GM18951 (cell line): Measurements from ENCODE around the gene HAND1.

ENCODE experiments used
- POLR2A ChIP-seq: IDR thresholded peaks from 4 replicates; pipeline ENCODE4 v1.6.1; 2011; ENCODE audit warnings: mild to moderate bottlenecking; ENCODE audit not compliant: insufficient read length, insufficient read depth; ENCODE audit errors: extremely low read depth
- in situ Hi-C: fragments of 300-500 bp; cut with MboI; formaldehyde crosslinking; loops from one replicate; pipeline ENCODE4 v1.12.0; 2022; ENCODE audit warnings: low sequenced_read_pairs, mixed read lengths, inconsistent platforms; ENCODE audit not compliant: unreplicated experiment

HAND1 gene

DNA sequence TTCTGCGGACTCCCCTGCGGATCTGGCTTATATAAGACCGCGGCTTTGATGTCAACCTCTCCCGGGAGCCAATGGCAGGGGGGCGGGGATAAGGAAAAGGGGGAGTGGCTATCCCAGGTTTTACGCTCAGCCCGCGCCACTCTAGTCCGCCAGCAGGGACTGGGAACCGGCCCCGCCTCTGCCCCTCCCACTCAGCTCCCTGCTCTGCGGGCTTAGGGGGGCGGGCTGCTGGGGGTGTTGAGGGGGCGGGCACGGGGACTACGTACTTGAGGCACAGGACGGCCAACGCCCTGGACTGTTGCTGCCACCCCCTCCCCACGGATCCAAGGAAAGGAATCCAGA is at the start of gene HAND1:
Gene HAND1 (minus strand): TSS at position 4 of the 342 bp plus-strand sequence. CDS start 219 bp downstream, outside the sequence.
- no peak for TF ChIP-seq POLR2A
- in situ Hi-C loops = loop anchor here (10.0 kb wide), 1 partner anchor 137 kb away; no protein-coding TSS in a partner anchor

DNA sequence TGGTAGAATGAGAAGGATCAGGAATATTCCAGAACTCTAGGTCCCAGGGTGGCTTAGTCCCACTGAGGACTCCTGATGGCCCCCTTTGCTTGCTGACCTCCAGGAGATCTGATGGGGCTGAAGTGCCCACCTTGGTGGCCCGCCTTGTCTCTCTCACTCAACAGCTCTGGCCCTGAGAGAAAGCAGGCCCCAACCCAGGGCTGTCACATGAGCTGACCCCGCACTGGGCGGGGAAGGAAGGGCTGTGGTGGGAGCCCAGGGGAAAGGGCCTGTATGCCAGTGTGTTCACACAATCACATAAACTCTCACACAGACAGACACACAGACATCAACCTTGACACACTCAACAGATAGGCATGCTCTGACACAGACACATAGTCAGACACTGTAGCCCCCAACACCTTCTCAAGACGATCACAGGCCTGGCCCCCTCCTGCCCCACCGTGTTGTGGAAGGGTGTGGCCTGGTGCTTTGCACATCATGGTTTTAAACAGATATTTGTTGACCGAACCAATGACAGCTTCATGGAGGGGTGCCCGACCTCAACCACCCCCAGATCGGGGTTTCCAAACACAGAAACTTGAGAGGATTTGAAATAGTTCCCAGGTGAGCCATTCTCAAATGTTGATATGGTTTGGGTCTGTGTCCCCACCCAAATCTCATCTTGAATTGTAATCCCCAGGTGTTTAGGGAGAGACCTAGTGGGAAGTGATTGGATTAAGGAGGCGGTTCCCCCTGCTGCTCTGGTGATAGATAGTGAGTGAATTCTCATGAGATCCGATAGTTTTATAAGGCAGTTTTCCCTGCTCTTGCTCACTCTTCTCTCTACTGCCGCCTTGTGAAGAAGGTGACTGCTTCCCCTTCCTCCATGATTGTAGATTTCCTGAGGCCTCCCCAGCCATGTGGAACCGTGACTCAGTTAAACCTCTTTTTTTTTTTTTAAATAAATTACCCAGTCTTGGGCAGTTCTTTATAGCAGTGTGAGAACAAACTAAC is 48.5 kb upstream of the HAND1 start:
- in situ Hi-C loops = no loop called here
- TF ChIP-seq POLR2A = no peak

DNA sequence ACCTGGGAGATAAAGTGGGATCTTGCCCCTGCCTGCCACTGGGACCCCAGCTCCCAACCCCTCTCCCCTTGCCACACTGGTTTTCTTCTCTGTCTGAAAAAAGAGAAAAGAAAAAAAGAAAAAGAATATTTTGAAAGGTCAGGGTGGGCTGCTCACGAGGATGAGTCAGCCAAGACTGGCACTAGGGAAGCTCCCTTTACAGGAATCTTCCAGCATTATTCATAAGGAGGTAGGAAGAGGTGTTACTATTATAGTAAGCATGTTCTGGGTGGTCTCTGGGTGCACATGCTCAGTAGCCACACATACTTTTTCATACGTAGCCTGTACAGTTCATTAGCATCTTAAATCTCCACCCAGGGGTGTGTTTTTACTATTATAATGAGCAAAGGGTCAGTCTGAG is 46.8 kb upstream of the HAND1 start:
- in situ Hi-C loops = no loop called here
- no peak for TF ChIP-seq POLR2A

DNA sequence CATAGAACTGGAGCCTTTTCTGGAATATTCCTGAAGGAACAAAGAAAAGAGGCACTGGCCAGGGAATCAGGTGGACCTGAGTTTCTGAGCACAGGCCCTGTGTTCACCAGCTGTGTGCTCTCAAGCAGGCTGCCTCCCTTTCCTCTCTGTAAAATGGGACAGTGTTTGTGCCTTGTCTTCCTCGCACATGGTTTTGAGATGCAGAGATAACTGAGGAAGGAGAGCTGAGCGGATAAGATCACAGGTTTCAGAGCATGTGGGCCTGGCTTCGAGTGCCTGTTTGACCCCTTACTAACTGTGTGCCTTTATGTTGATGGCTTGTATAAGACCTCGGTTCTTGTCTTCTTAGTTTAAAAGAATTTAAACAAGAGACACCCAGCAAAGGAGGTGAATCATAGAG is 46.2 kb upstream of the HAND1 start:
- in situ Hi-C loops = no loop called here
- no peak for TF ChIP-seq POLR2A

DNA sequence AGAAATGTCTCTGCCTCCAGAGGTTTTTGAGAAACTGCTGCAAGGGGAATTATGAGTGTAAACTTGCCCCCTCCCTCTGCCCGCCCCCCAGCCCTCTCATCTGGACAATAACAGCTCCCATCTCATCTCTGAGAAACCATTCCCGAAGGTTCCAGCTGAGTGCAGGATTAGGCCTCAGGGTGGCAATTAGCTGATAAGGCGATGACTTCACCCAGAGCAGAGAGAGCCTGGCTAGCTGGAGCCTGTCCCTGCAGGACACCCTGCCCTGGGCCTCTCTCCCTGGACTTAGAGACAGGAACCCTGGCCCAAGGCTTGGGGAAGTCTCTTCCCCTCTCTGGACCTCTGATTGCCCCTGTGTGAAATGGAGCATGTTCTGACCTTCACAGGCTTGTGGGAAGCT is 45.7 kb upstream of the HAND1 start:
- TF ChIP-seq POLR2A = no peak
- in situ Hi-C loops = no loop called here

DNA sequence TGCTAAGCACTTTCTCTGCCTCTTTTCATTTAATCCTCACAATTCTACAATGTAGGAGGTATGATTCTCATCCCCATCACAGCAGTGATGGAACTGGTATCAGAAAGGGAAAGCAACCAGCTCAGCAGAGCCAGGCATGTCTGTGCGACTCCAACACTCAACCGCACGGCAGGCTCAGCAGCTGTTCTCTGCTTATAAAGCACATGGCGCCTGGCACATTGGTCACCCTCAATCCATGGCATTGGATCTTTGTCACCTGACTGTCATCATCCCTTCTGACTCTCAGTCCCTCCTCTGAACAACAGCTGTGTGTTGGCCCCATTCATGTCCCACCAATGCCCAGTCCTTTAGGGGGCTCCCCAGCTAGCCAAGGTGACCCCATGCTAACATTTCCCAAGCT is 45.1 kb upstream of the HAND1 start:
- in situ Hi-C loops = no loop called here
- TF ChIP-seq POLR2A = no peak

DNA sequence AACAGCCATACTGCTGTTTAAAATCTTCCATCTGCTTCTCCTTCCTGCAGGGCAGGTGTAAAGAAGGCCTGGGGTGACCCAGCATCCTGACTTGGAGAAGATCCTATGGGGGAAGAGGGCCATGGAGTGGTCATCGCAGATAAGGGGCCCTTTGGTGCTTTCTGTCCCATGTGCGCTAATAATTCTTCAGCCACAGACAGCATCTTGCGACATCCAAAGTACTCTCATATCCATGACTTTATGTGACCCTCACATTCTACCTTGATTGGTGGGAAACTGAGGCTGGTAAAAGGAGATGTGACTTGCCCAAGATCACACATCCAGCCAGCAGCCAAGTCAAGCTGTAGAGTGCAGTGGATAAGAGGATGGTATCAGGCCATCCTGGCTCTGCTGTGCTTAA is 44.3 kb upstream of the HAND1 start:
- TF ChIP-seq POLR2A = no peak
- in situ Hi-C loops = no loop called here

DNA sequence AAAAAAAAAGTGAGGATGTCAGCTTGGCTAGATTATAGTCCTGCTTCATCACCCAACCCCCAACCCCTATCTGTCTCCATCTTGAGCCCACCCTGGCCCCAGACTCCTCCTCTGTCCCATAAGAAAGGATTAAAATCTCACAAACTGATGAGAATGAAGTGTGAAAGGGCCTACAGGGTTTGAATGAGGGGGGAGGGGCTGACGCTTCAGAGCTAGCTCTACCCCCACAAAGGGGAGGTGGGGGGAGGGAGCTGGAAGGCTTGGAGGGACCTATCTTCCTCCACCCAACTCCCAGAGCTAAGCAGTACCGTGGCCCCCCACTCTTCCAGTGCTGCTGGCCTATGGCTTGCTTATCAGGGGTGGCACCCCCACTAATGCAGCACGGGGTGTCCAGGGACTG is 43.7 kb upstream of the HAND1 start:
- in situ Hi-C loops = no loop called here
- TF ChIP-seq POLR2A = no peak

DNA sequence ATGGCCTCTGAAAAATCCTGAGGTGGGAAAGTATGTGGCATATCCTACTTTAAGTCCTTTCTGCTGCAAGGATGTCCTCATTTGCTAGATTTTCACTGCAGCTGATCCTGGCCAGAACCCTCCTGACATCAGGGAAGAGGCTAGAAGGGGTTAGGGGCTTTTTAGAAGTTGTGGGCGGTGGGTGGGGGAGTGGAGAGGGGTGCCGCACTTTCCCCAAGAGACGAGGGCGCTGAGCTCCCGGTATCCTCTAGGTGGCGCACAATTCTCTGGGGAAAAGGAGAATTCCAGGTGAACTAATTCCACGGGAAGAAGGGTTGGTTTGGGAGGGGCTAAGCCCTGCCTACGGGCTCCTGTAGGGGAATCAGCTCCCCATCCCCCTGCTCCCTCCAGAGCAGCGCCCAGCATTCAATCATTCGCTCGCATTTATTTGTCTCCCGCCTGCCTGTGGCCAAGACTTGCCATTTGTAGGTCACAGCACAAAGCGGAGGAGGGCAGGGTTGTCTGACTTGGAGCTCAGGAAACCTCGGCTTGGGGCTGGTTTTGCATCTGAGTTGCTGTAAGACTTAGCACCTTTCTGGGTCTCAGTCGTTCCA is 42.9 kb upstream of the HAND1 start:
- TF ChIP-seq POLR2A = no peak
- in situ Hi-C loops = no loop called here

DNA sequence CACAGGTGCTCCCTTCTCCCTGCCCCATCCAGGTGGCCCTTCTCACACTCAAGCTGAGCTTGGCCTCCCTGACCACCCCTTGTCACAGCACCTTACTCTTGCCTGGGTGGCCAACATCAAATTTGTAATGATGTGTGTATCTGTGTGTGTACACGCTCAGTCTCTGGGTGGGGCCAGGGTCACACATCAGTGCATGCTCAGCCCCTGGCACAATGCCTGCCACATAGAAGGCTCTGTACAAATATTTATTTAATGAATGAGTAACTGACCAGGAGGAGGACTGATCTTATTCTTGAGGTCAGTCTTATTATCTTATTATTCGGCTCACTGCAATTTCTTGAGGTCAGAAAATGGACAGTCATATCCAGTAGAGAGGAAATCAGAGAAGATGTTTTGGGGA is 41.3 kb upstream of the HAND1 start:
- in situ Hi-C loops = no loop called here
- no peak for TF ChIP-seq POLR2A

DNA sequence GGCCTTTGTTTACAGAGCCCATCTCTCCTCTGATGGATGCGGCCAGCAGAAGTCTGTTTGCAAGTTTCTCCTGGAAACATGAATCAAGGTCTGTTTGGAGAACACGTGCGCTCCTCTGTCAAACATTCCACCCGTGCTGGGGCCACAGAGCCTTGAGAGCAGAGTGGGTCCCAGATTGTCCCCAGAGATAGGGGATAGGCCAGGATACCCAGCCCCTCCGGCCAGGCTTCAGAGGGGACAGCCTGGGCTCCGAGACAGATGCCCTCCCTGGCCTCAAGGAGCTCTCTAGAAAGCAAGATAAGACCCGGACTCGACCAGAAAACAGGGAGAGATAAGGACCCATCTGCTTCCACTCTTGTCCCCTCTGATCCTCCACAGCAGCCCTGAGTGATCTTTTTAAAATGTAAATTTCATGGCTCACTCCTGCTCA is 40.4 kb upstream of the HAND1 start:
- no peak for TF ChIP-seq POLR2A
- in situ Hi-C loops = no loop called here

DNA sequence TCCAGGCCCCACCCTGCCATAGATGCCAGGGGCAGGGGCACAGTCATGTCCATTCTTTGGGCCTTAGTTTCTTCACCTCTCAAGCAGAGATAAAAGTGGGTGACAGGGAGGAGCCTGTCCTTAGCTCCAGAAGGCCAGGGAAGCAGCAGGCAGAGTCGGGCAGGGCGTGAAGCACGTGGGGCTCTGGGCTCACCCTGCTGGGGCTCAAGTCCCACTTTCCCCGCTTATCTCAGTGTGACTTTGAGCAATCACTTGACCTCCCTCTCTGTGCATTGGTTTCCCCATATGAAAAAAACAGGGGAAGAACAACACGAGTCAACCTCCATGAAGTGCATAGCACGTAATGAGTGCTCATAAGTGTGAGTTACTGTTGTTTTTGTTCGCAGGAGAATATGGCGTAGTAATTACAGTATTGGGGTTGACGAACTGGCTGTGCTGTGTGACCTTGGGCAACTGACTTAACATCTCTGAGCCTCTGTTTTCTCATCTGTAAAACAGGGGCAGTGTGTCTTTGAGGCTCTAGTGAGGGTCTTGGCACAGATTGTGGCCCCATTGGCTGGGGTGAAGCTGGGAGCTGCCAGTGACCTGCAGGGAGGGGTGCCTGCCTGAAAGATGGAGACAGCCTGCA is 39.9 kb upstream of the HAND1 start:
- in situ Hi-C loops = no loop called here
- TF ChIP-seq POLR2A = no peak

DNA sequence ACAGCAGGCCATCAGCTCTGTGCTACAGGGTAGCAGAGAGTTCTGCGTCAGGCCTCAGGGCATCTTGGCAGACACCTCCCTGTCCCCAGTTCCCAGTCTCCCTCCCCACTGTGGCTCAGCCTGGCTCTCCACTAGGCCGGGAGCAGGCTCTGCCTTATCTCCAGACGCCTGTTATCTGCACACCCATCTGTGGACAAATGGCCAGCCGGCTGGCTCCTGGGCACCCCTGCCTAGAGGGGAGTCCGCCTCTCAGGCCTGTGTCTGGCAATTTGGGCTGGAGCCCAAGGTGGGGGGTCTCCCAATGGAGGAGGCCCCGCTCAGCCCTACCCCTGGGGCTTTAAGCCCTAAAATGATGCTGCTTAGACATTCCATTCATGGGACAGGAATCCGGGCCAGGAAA is 39.2 kb upstream of the HAND1 start:
- no peak for TF ChIP-seq POLR2A
- in situ Hi-C loops = no loop called here
